ENCODE measurements around the gene VASP. TPM values are rescaled to one million over a fixed set of nuclear protein-coding genes. Genes with fewer than 3 reads are reported as not detected.

The VASP gene
- total and polyA plus RNA-seq, 2 of the 4 experiments (the other 2 are of a cell fraction): 61.1 to 88.8 TPM

DNA sequence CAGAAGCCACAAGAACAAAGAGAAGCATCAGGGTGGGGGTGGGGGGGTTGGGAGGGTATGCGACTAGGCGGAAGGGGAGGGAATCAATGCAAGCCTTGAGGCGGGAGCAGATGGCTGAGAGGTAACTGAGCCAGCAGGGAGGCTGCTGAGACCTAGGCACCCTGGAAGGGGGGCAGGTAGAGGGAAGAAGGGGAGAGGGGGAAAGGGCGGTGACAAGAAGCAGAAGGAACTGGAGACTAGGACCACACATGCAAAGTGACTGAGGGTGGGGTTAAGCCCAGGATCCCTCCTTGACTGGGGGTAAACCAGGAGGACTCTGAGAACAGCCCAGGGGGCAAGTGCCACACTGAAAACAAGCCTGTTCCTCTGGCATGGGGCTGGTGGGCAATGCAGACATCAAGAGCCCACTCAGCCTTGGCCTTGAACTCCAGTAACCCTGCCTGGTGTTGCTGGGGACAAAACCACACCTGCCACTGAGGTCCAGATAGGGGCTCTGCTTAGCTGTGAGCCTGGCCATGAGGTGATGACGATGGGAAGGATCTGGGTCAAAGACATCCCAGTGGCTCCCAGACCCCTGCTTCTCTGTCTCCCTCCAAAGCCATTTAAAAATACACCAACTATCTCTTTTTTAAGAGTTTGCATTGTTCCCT lies 57.0 kb downstream of the VASP start:
- H3K27ac ChIP-seq (ENCODE audit: insufficient read depth, low read length): no peak overlapping the region
- no peak overlapping the region for H2AK5ac ChIP-seq (ENCODE audit: low read depth, low read length)
- no peak overlapping the region for H3K14ac ChIP-seq (replicated peaks; ENCODE audit: low read depth, low read length)
- dilution Hi-C loops (cut with HindIII; ENCODE audit: low sequenced_read_pairs, unreplicated experiment) (no loop called here), intact Hi-C loops (cut with micrococcal nuclease) (no loop called here), in situ Hi-C loops (cut with MboI; ENCODE audit: low sequenced_read_pairs) (no loop called here)
- no TSS peak for BruUV-seq (replicated peaks)
- no peak overlapping the region for H3K4ac ChIP-seq (ENCODE audit: low read depth, low read length)
- no peak overlapping the region for H4K5ac ChIP-seq (ENCODE audit: low read depth, low read length)
- peak overlapping the region; percentile 50 for H2AK9ac ChIP-seq (replicated peaks; ENCODE audit: low read depth, low read length, poor library complexity)
- no peak overlapping the region for H2BK15ac ChIP-seq (ENCODE audit: low read depth, low read length)
- POLR2A ChIA-PET (ENCODE audit: unreplicated experiment): no interaction called here
- H2BK120ac ChIP-seq (ENCODE audit: low read depth, low read length): no peak overlapping the region
- no peak overlapping the region for H3K18ac ChIP-seq (ENCODE audit: low read depth, low read length)
- H2AFZ ChIP-seq (replicated peaks; ENCODE audit: low read length, poor library complexity): no peak overlapping the region
- peaks cover 16 to 34% of the 10 kb centered on the region in 2 experiments; a peak in 3 of 4 replicates for H3K79me1 ChIP-seq (ENCODE audit: low read depth in 1 of 2, low read length in 2 of 2)
- TF ChIP-seq SMC3 (IDR thresholded peaks at IDR 0.05; ENCODE audit: low read depth, low read length): no peak
- TF ChIP-seq RFX5 (IDR thresholded peaks at IDR 0.05; ENCODE audit: low read depth, low read length): no peak
- no peak for TF ChIP-seq BHLHE40 (IDR thresholded peaks at IDR 0.05; ENCODE audit: low read depth, low read length)
- TF ChIP-seq NFE2L2 (IDR thresholded peaks at IDR 0.05; ENCODE audit: low read depth, low read length): no peak
- TF ChIP-seq MAZ (IDR thresholded peaks at IDR 0.05; ENCODE audit: borderline replicate concordance, low read depth, low read length): no peak
- TF ChIP-seq, protein P1, sequence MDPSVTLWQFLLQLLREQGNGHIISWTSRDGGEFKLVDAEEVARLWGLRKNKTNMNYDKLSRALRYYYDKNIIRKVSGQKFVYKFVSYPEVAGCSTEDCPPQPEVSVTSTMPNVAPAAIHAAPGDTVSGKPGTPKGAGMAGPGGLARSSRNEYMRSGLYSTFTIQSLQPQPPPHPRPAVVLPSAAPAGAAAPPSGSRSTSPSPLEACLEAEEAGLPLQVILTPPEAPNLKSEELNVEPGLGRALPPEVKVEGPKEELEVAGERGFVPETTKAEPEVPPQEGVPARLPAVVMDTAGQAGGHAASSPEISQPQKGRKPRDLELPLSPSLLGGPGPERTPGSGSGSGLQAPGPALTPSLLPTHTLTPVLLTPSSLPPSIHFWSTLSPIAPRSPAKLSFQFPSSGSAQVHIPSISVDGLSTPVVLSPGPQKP (IDR thresholded peaks at IDR 0.05; ENCODE audit: borderline replicate concordance, low read depth, low read length): no peak
- TF ChIP-seq, protein P2, sequence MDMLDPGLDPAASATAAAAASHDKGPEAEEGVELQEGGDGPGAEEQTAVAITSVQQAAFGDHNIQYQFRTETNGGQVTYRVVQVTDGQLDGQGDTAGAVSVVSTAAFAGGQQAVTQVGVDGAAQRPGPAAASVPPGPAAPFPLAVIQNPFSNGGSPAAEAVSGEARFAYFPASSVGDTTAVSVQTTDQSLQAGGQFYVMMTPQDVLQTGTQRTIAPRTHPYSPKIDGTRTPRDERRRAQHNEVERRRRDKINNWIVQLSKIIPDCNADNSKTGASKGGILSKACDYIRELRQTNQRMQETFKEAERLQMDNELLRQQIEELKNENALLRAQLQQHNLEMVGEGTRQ (IDR thresholded peaks at IDR 0.05; ENCODE audit: low read depth, low read length): no peak
- no peak for TF ChIP-seq RAD21 (IDR thresholded peaks at IDR 0.05; ENCODE audit: low read length)
- TF ChIP-seq CHD1 (IDR thresholded peaks at IDR 0.05; ENCODE audit: low read depth, low read length): no peak
- TF ChIP-seq, protein P3, sequence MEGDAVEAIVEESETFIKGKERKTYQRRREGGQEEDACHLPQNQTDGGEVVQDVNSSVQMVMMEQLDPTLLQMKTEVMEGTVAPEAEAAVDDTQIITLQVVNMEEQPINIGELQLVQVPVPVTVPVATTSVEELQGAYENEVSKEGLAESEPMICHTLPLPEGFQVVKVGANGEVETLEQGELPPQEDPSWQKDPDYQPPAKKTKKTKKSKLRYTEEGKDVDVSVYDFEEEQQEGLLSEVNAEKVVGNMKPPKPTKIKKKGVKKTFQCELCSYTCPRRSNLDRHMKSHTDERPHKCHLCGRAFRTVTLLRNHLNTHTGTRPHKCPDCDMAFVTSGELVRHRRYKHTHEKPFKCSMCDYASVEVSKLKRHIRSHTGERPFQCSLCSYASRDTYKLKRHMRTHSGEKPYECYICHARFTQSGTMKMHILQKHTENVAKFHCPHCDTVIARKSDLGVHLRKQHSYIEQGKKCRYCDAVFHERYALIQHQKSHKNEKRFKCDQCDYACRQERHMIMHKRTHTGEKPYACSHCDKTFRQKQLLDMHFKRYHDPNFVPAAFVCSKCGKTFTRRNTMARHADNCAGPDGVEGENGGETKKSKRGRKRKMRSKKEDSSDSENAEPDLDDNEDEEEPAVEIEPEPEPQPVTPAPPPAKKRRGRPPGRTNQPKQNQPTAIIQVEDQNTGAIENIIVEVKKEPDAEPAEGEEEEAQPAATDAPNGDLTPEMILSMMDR (conservative IDR thresholded peaks at IDR 0.05; ENCODE audit: low read depth, low read length): no peak
- TF ChIP-seq RCOR1 (IDR thresholded peaks at IDR 0.05; ENCODE audit: insufficient replicate concordance, low read length): no peak
- no peak for TF ChIP-seq MXI1 (IDR thresholded peaks at IDR 0.05; ENCODE audit: borderline replicate concordance, low read depth, low read length)
- TF ChIP-seq CEBPB (IDR thresholded peaks at IDR 0.05; ENCODE audit: low read depth, low read length): no peak
- no peak for TF ChIP-seq MAFK (IDR thresholded peaks at IDR 0.05; ENCODE audit: low read depth, low read length)
- TF ChIP-seq POLR2A (IDR thresholded peaks at IDR 0.05; ENCODE audit: low read depth, low read length): no peak
- no peak for TF ChIP-seq FOS (IDR thresholded peaks at IDR 0.05; ENCODE audit: low read depth, low read length)
- no peak overlapping the region for H3K4me2 ChIP-seq (ENCODE audit: low read depth, low read length)
- H3K27me3 ChIP-seq (ENCODE audit: control insufficient read depth, insufficient read depth, low read length): no peaks in the 10 kb centered on the region
- peaks cover 6% of the 10 kb centered on the region; the same call in 1 of the 2 replicates for H3K9me1 ChIP-seq (ENCODE audit: insufficient read depth, low read length)
- no peak for ATAC-seq (ENCODE audit: low read depth)
- no peaks in the 10 kb centered on the region for H3K36me3 ChIP-seq (ENCODE audit: control insufficient read depth, insufficient read depth, low read length)
- H3K4me1 ChIP-seq (ENCODE audit: control insufficient read depth, insufficient read depth, low read length): peaks cover 6% of the 10 kb centered on the region; the same call in 1 of the 2 replicates
- H3K9ac ChIP-seq (ENCODE audit: low read depth, low read length): no peak overlapping the region
- no peaks in the 10 kb centered on the region for H3K9me3 ChIP-seq (ENCODE audit: control insufficient read depth, insufficient read depth, low read length)
- H4K20me1 ChIP-seq (ENCODE audit: insufficient read depth, low read length): no peaks in the 10 kb centered on the region; the same call in 1 of the 2 replicates
- H4K8ac ChIP-seq (ENCODE audit: low read depth in 2 of 2, low read length in 2 of 2): no peak overlapping the region
- 43% methylated on average over 5 of the region's 5 CpGs; no CpG with 5 or more reads in 1 of the 2 experiments for WGBS, 2 experiments (ENCODE audit: extremely low coverage in 2 of 2, insufficient read length in 1 of 2)
- no peak overlapping the region for H2BK5ac ChIP-seq (ENCODE audit: low read depth, low read length, poor library complexity, severe bottlenecking)
- CTCF ChIA-PET: no interaction called here
- H4K91ac ChIP-seq (ENCODE audit: insufficient read depth, low read depth, low read length): no peak overlapping the region
- H2BK20ac ChIP-seq (ENCODE audit: low read depth, low read length): no peak overlapping the region
- DNase-seq: no peak
- no peak overlapping the region for H3K4me3 ChIP-seq (ENCODE audit: insufficient read depth, low read depth, low read length)
- no peak overlapping the region for H3K23ac ChIP-seq (ENCODE audit: low read depth, low read length)
- H3K56ac ChIP-seq (ENCODE audit: extremely low read depth, insufficient read depth, low read length): no peak overlapping the region

All from IMR-90 (cell line).